Spleen (tissue), 11 donors: ENCODE data around the gene NUP214. TPM values are rescaled to one million over a fixed set of nuclear protein-coding genes. Genes with fewer than 3 reads are reported as not detected.

Source experiments
- DNase-seq: peaks from one replicate; pipeline ENCODE4 v3.0.0-alpha.2; 2020
- H3K27ac ChIP-seq, 8 donors: fragments of 200-600 bp; sonication (generic) in 7 of 8; 1 replicate in 4 of 8; 2 replicates in 4 of 8; pipeline versions ENCODE4 v1.5.0 to v1.8.0; 2016 to 2021; ENCODE audit warnings: inconsistent platforms in 4 of 8, mild to moderate bottlenecking in 4 of 8, moderate library complexity in 1 of 8
- H3K27me3 ChIP-seq, 7 donors: fragments of 200-600 bp; sonication (generic) in 6 of 7; replicated peaks in 1 of 7; 1 replicate in 4 of 7; 2 replicates in 3 of 7; pipeline versions ENCODE4 v1.5.0 to v1.8.0; 2016 to 2021; ENCODE audit warnings: inconsistent platforms in 3 of 7, mild to moderate bottlenecking in 1 of 7
- H3K36me3 ChIP-seq, 6 donors: fragments of 200-600 bp; sonication (generic) in 5 of 6; 1 replicate in 4 of 6; 2 replicates in 2 of 6; pipeline versions ENCODE4 v1.5.0 to v1.8.0; 2016 to 2021; ENCODE audit warnings: inconsistent platforms in 2 of 6
- H3K4me1 ChIP-seq, 6 donors: fragments of 200-600 bp; sonication (generic) in 5 of 6; 1 replicate in 3 of 6; 2 replicates in 3 of 6; pipeline versions ENCODE4 v1.5.0 to v1.8.0; 2016 to 2021; ENCODE audit warnings: inconsistent platforms in 3 of 6
- H3K4me3 ChIP-seq, 8 donors: fragments of 200-600 bp; sonication (generic) in 7 of 8; 1 replicate in 4 of 8; 2 replicates in 4 of 8; pipeline versions ENCODE4 v1.5.0 to v1.8.0; 2016 to 2021; ENCODE audit warnings: inconsistent platforms in 4 of 8, mild to moderate bottlenecking in 4 of 8, moderate library complexity in 2 of 8
- H3K9me3 ChIP-seq, 8 donors: fragments of 200-600 bp; sonication (generic) in 7 of 8; 1 replicate in 4 of 8; 2 replicates in 4 of 8; pipeline versions ENCODE4 v1.5.0 to v1.8.0; 2016 to 2021; ENCODE audit warnings: inconsistent platforms in 4 of 8
- POLR2A ChIP-seq, 3 donors: fragments of 450-650 bp; IDR thresholded peaks; one replicate each; pipeline ENCODE4 v1.5.1; 2017; ENCODE audit warnings: antibody characterized with exemption in 3 of 3, mild to moderate bottlenecking in 1 of 3
- POLR2AphosphoS5 ChIP-seq, 3 donors: sonication (generic); formaldehyde crosslinking; IDR thresholded peaks; one replicate each; pipeline ENCODE4 v1.5.1; 2017; ENCODE audit warnings: antibody characterized with exemption in 3 of 3
- WGBS, 5 donors: extraction: QIAGEN DNeasy Blood & Tissue Kit in 3 of 5; methylation state at CpG; one replicate each; pipeline versions ENCODE4 v1.1.5 to v1.1.7; 2013 to 2018; 5-methylcytosine and 5-hydroxymethylcytosine counted together
- intact Hi-C: fragments of 100-400 bp; cut with DNase I; formaldehyde crosslinking; loops from one replicate; pipeline ENCODE4 v1.15.0; 2023; ENCODE audit warnings: low total_unique reads
- polyA plus RNA-seq, 3 donors: library from polyadenylated mRNA; stranded (reverse); fragments of 200-250 nt; gene quantifications; one replicate each; pipeline ENCODE4 v1.2.1, GENCODE V29; 2013
- total RNA-seq, 7 donors: library from RNA; depleted of rRNA in 3 of 7; stranded (reverse); fragments of >200 nt in 3 of 7; fragmentation: NEBNext Ultra II Directional in 4 of 7; extraction: Animal tissue kit (Norgen Biotek cat#: 25700) in 4 of 7; gene quantifications; one replicate each; pipeline versions ENCODE4 v1.1.0 to v1.2.1, GENCODE V29; 2016 to 2021
- TF ChIP-seq, protein P1 (sequence below), 11 experiments: fragments of 200-600 bp in 7 of 11; fragments of 450-650 bp in 4 of 11; sonication (generic) in 4 of 11; IDR thresholded peaks in 8 of 11; conservative IDR thresholded peaks in 3 of 11; 1 replicate in 7 of 11; 2 replicates in 4 of 11; pipeline versions ENCODE4 v1.4.0 to v1.8.0; 2016 to 2021; ENCODE audit warnings: antibody characterized with exemption in 11 of 11, inconsistent platforms in 4 of 11, mild to moderate bottlenecking in 1 of 11
- donor health status: healthy with polysubstance abuse.
- donor health status: DM: no; HTN: no; CAD: no; lungs with moderate emphysema.
- donor health status: DM: no; HTN: no; CAD: no.
- donor health status: Bipolar disorder and iron deficiency.
- donor health status: healthy.
- donor health status: DM: no; HTN: no; CAD: no.
- donor health status: DM: yes; HTN: yes; CAD: no.

NUP214 gene
- total and polyA plus RNA-seq, 10 donors, result 21.4 to 182 (median 121) TPM

DNA sequence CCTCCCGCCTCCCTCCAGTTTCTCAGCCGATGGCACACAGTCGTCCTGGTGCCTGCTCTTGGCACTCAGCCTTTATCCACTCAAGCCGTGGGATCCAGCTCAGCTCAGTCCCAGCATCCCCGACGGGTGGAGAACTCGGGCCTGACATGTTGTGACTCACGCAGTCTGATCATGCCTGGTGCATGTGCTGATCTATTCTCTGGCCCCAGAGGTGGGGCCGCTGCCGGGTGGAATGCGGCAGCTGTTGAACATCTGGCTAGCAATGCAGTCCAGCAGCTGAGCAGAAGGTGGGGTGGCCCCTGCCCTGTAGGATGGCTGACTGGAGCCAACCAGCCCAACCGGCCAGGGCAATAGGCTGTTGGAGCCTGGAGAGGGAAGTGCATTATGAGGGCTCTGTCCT lies 30.8 kb upstream of the NUP214 start:
- TF ChIP-seq POLR2AphosphoS5 (IDR thresholded peaks at IDR 0.05), result peak in 2 of 3 donors; percentile 39 to 47
- TF ChIP-seq POLR2A (IDR thresholded peaks at IDR 0.05), result no peak
- TF ChIP-seq, protein P1, sequence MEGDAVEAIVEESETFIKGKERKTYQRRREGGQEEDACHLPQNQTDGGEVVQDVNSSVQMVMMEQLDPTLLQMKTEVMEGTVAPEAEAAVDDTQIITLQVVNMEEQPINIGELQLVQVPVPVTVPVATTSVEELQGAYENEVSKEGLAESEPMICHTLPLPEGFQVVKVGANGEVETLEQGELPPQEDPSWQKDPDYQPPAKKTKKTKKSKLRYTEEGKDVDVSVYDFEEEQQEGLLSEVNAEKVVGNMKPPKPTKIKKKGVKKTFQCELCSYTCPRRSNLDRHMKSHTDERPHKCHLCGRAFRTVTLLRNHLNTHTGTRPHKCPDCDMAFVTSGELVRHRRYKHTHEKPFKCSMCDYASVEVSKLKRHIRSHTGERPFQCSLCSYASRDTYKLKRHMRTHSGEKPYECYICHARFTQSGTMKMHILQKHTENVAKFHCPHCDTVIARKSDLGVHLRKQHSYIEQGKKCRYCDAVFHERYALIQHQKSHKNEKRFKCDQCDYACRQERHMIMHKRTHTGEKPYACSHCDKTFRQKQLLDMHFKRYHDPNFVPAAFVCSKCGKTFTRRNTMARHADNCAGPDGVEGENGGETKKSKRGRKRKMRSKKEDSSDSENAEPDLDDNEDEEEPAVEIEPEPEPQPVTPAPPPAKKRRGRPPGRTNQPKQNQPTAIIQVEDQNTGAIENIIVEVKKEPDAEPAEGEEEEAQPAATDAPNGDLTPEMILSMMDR (IDR thresholded peaks at IDR 0.05 in 8 of 11, conservative IDR thresholded peaks at IDR 0.05 in 3 of 11), result no peak
- Histone ChIP-seq H3K4me3 (no peak overlapping the region), H3K36me3 (peaks cover 0 to 25% (median 0%) of the 10 kb centered on the region in 6 donors), H3K9me3 (no peaks in the 10 kb centered on the region), H3K4me1 (peaks cover 6 to 72% (median 34%) of the 10 kb centered on the region in 6 donors), H3K27ac (peak overlapping the region in 5 of 8 donors; percentile 85 to 90 (median 88)), H3K27me3 (peaks cover 4 to 59% (median 20%) of the 10 kb centered on the region in 7 donors)
- intact Hi-C loops, result no loop called here
- DNase-seq, result no peak
- whole genome bisulfite sequencing, 5 donors, result 67 to 86% (median 74%) methylated on average over 11 to 12 of the region's 12 CpGs

DNA sequence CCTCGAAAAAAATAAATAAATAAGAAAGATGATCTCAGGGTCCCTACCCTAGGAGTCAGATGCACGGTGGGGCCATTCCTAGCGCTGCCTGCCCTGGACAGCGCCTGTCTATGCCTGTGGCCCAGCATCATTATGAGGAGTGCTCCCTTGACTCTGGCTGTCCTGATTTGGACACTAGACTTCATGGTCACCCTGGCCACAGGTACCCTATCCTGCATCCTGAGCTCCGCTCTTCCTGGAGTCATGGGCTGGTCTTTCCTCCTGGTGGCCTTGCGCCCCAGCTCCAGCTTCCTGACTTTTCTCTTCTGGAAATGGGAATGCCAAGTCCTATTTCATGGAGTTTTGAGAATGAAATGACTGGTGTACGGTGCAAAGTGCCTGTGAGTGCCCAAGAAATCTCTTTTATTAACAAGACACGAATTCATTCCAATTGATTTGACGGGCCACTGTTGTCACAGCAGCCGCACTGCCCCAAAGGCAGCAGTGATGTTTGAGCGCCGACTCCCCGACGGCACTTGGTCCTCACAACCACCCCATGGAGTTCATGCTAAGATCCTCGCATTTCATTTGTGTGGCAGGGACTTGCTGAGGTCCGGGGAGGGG lies 29.6 kb upstream of the NUP214 start:
- Histone ChIP-seq H3K27ac (peak overlapping the region in 5 of 8 donors; percentile 85 to 90 (median 88)), H3K27me3 (peaks cover 4 to 59% (median 20%) of the 10 kb centered on the region in 7 donors), H3K4me1 (peaks cover 6 to 84% (median 45%) of the 10 kb centered on the region in 6 donors), H3K36me3 (peaks cover 0 to 27% (median 0%) of the 10 kb centered on the region in 6 donors), H3K9me3 (no peaks in the 10 kb centered on the region), H3K4me3 (peak overlapping the region in 7 of 8 donors; percentile 55 to 77 (median 64))
- 30 to 37% (median 33%) methylated on average over 14 to 16 of the region's 16 CpGs for WGBS, 5 donors
- intact Hi-C loops, result no loop called here
- TF ChIP-seq POLR2AphosphoS5 (IDR thresholded peaks at IDR 0.05), result peak in 1 of 3 donors; percentile 39
- no peak for TF ChIP-seq POLR2A (IDR thresholded peaks at IDR 0.05)
- TF ChIP-seq, protein P1 (IDR thresholded peaks at IDR 0.05 in 8 of 11, conservative IDR thresholded peaks at IDR 0.05 in 3 of 11), result peak in 2 of 11 experiments; percentile 4 to 5
- no peak for DNase-seq

DNA sequence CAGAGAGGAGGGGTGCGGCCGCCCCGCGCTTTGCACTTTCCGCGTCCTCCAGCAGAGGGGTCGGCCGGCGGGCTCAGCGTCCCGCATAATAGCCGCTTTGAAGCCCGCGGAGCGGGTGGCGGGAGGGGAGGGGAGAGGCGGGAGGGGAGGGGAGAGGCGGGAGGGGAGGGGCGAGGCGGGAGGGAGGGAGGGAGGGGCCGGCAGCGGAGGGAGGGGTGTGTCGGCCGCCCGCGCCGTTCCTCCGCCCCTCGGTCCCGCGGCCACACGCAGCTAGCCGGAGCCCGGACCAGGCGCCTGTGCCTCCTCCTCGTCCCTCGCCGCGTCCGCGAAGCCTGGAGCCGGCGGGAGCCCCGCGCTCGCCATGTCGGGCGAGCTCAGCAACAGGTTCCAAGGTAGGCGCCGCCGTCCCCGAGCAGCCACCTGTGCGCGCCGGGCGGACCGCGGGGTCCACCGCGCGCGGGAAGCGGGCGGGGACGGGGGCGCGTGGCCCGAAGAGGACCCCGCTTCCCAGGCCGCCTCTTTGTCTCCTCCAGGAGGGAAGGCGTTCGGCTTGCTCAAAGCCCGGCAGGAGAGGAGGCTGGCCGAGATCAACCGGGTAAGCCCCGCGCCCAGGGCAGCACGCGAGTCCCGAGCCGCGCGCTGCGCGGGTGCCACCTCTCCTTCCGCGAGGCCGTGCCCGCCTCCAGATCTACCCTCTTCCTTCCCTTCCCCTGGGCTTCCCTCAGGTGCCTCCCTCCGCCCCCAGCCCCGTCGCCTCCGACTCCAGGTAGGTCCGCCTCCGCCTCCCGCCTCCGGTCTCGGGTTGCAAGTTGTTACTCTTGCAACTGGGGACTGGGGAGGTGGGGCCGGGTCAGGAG lies 28.9 kb upstream of the NUP214 start, which contains the start of gene AIF1L:
AIF1L (plus strand) TSS at position 263 of the 857 bp plus-strand sequence; CDS start at position 362, 99 bp downstream.
- TF ChIP-seq POLR2AphosphoS5 (IDR thresholded peaks at IDR 0.05) (peak; percentile 55 to 79 (median 78)), POLR2A (IDR thresholded peaks at IDR 0.05) (no peak)
- TF ChIP-seq, protein P1 (IDR thresholded peaks at IDR 0.05 in 8 of 11, conservative IDR thresholded peaks at IDR 0.05 in 3 of 11), result peak in 3 of 11 experiments; percentile 9 to 30 (median 14)
- intact Hi-C loops, result no loop called here
- H3K4me1 ChIP-seq, result peaks cover 6 to 91% (median 52%) of the 10 kb centered on the region in 6 donors
- peaks cover 0 to 23% (median 0%) of the 10 kb centered on the region in 6 donors for H3K36me3 ChIP-seq
- H3K27ac ChIP-seq, result peak within 1 kb of the TSS in 7 of 8 donors; percentile 41 to 90 (median 85)
- H3K27me3 ChIP-seq, result peaks cover 4 to 59% (median 20%) of the 10 kb centered on the region in 7 donors
- no peaks in the 10 kb centered on the region for H3K9me3 ChIP-seq
- WGBS, 5 donors, result 0 to 2% (median 1%) methylated on average over 32 to 94 of the region's 99 CpGs
- peak within 1 kb of the TSS; percentile 31 to 77 (median 60) for H3K4me3 ChIP-seq
- no peak for DNase-seq
